NB4 (cell line): Measurements from ENCODE around the gene SPATA20.

Source experiments
- DNase-seq: peaks from one replicate; pipeline ENCODE4 v3.0.0; 2010; ENCODE audit warnings: low read depth
- H3K4me3 ChIP-seq: one replicate; pipeline ENCODE4 v1.5.1; 2011; ENCODE audit warnings: mild to moderate bottlenecking, low read depth, low read length, moderate library complexity
- MYC ChIP-seq: IDR thresholded peaks from 2 replicates; pipeline ENCODE4 v1.6.1; 2011; ENCODE audit warnings: low read depth, low read length
- POLR2A ChIP-seq: IDR thresholded peaks from 2 replicates; pipeline ENCODE4 v1.6.1; 2011; ENCODE audit warnings: mild to moderate bottlenecking; ENCODE audit not compliant: insufficient read length; ENCODE audit errors: extremely low read depth
- TF ChIP-seq, protein P1 (sequence below): IDR thresholded peaks from 2 replicates; pipeline ENCODE4 v1.6.1; 2011; ENCODE audit warnings: low read depth, low read length
- TF ChIP-seq, protein P2 (sequence below): IDR thresholded peaks from one replicate; pipeline ENCODE4 v1.5.1; 2012; ENCODE audit warnings: low read depth, low read length

Gene SPATA20

DNA sequence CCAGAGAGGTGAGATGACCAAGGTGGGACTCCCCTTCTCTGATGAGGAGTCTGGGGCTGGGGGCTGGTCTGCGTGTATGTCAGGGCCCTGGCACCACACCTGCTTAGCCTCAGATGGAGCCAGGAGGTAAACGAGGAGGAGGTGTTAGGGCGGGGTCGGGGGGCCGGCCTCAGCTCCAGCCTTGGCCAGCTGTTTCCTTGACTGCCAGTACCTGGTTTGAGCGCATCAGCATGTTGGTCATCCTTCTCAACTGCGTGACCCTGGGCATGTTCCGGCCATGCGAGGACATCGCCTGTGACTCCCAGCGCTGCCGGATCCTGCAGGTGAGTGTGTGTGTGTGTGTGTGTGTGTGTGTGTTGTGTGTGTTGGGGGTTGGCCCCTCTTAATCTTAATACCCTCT lies 21.7 kb downstream of the SPATA20 start:
- H3K4me3 ChIP-seq = no peak overlapping the region
- TF ChIP-seq, protein P1, sequence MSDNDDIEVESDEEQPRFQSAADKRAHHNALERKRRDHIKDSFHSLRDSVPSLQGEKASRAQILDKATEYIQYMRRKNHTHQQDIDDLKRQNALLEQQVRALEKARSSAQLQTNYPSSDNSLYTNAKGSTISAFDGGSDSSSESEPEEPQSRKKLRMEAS = no peak
- TF ChIP-seq, protein P2, sequence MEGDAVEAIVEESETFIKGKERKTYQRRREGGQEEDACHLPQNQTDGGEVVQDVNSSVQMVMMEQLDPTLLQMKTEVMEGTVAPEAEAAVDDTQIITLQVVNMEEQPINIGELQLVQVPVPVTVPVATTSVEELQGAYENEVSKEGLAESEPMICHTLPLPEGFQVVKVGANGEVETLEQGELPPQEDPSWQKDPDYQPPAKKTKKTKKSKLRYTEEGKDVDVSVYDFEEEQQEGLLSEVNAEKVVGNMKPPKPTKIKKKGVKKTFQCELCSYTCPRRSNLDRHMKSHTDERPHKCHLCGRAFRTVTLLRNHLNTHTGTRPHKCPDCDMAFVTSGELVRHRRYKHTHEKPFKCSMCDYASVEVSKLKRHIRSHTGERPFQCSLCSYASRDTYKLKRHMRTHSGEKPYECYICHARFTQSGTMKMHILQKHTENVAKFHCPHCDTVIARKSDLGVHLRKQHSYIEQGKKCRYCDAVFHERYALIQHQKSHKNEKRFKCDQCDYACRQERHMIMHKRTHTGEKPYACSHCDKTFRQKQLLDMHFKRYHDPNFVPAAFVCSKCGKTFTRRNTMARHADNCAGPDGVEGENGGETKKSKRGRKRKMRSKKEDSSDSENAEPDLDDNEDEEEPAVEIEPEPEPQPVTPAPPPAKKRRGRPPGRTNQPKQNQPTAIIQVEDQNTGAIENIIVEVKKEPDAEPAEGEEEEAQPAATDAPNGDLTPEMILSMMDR = no peak
- TF ChIP-seq MYC (no peak), POLR2A (no peak)
- DNase-seq = no peak

DNA sequence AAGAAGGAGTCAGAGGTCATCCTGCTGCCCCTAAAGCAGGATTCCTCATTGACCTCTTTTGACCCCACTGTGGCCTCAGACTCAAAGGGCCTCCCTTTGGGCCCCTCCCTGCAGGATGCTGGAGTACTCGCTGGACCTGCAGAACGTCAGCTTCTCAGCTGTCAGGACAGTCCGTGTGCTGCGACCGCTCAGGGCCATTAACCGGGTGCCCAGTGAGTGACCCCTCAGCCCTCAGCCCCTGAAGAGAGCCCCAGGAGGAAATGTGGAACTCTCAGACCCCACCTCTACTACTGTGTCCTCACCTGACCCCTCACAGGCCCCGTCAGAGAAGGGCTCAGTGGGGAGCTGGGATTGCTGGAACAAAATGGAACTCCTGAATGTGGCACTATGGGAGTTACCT lies 22.6 kb downstream of the SPATA20 start:
- DNase-seq = no peak
- no peak overlapping the region for H3K4me3 ChIP-seq
- TF ChIP-seq MYC (no peak), POLR2A (no peak)
- TF ChIP-seq, protein P1 = no peak
- TF ChIP-seq, protein P2 = no peak

- DNase-seq = no peak
- TF ChIP-seq POLR2A = no peak
- no peak for TF ChIP-seq MYC
- TF ChIP-seq, protein P1 = no peak
- no peak overlapping the region for H3K4me3 ChIP-seq
Observed at GRCh38 chr17:50570032-50570431, 23.1 kb downstream of the SPATA20 start.

DNA sequence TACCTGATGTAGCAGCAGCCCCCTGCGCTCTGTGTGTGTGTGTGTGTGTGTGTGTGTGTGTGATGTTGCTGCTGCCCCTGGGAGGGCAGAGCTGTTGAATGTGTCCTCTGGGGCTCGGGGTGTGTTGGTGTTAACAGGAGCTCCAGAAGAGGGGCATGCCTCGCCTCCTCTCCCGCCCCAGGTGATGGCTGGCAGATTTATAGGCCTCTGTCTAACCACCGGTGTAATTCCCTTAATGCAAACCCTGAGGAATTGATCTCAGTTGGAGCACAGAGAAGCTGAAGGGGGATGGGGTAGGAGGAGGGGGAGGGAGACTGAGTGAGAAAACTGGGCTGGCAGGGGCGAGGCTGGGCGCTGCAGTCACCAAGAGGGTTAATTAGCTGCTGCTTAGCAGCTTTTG lies 23.6 kb downstream of the SPATA20 start:
- no peak for DNase-seq
- TF ChIP-seq MYC (no peak), POLR2A (no peak)
- TF ChIP-seq, protein P1 = no peak
- TF ChIP-seq, protein P2 = no peak
- H3K4me3 ChIP-seq = no peak overlapping the region

DNA sequence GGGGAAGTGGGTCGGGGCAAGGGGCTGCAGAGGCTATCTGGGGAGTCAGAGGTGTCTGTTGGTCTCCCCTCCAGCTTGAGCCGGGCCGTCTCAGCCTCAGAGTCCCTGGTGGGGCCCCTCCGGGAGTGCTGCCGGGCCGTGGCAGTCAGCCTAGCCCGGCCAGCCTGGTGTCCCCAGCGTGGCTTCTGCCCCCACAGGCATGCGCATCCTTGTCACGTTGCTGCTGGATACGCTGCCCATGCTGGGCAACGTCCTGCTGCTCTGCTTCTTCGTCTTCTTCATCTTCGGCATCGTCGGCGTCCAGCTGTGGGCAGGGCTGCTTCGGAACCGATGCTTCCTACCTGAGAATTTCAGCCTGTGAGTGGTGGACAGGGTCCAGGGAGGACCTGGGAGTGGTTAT lies 24.7 kb downstream of the SPATA20 start:
- TF ChIP-seq, protein P1 = no peak
- no peak for TF ChIP-seq POLR2A
- TF ChIP-seq MYC = no peak
- TF ChIP-seq, protein P2 = no peak
- DNase-seq = no peak
- H3K4me3 ChIP-seq = no peak overlapping the region

DNA sequence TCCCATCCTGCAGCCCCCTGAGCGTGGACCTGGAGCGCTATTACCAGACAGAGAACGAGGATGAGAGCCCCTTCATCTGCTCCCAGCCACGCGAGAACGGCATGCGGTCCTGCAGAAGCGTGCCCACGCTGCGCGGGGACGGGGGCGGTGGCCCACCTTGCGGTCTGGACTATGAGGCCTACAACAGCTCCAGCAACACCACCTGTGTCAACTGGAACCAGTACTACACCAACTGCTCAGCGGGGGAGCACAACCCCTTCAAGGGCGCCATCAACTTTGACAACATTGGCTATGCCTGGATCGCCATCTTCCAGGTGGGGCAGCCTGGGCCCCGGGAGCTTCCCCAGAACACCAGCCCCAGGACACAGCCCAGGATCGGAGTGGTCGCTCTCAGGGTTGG lies 25.6 kb downstream of the SPATA20 start:
- no peak overlapping the region for H3K4me3 ChIP-seq
- no peak for DNase-seq
- TF ChIP-seq POLR2A (no peak), MYC (no peak)
- TF ChIP-seq, protein P2 = no peak
- TF ChIP-seq, protein P1 = no peak
